LHCN-M2 (cell line): ENCODE results near the gene PROX2. TPM values are rescaled to one million over a fixed set of nuclear protein-coding genes. Genes with fewer than 3 reads are reported as not detected.

ENCODE experiments used
- DNase-seq: peaks from one replicate; pipeline ENCODE4 v3.0.0-alpha.2; 2012; ENCODE audit warnings: low read depth
- total RNA-seq: library from RNA; depleted of rRNA; stranded (reverse); fragments of >200 nt; gene quantifications from 2 replicates; pipeline ENCODE4 v1.2.3, GENCODE V29; 2014

The PROX2 gene
- total RNA-seq, 1 experiment from 2014 or later = not detected

DNA sequence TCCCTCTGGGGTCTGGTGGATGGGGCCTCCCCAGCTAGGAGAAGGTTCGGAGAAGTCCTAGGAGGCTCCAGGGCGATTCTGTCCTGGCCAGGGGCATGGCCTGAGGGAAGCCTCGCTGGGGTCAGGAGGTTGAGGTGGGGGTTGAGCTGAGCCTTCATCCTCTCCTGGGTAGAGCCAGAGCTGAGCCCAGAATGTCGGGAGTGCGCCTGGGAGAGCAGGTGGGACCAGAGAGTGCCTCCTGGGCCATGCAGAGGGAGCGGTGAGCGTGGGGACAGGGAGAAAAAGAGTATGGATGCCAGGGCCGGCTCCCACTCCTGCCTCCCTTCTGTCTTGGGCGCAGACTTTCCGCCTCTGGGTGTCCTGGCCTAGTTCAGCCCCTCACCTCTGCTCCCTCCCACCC, 34.0 kb upstream of the PROX2 start:
- DNase-seq = no peak

DNA sequence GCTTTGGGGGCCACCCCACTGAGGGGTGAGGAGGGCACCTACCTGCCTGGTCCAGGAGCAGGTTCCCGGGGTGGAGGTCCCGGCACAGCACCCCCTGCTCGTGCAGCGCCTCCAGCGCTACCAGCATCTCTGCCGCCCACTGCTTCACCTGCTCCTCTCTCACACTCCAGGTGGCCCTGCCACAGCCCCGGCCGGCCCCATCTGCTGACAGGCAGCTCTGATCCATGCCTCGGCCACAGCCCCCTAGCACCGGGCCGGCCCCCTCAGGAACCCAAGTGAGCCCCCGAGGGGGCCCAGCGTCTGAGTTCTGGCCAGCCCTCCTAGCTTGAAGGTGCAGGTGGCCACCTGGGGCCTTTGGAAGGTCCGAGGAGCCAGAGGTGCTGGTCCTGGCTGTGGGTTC, 33.6 kb upstream of the PROX2 start:
- DNase-seq = no peak

DNA sequence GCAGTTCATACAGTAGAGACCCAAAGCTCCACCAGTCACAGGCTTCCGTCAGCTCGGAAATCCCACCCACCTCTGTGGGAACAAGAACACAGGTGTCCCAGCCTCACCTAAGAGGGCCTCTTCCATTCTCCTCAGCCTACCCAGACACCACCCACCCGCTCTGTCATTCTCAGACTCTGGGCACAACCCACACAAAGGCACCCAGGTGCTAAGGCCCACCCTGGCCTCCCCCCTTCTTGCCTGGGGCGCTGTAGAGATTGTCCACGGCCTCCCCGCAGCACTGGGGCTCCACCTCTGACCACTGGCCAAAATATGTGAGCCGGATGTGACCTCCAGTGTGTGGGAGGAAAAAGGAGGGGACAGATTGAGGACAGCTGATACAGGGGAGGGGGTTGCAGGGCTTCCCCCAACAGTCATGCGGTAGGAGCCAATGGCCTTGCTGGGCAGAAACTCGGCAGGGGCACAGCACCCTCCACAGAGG, 33.0 kb upstream of the PROX2 start:
- no peak for DNase-seq

DNA sequence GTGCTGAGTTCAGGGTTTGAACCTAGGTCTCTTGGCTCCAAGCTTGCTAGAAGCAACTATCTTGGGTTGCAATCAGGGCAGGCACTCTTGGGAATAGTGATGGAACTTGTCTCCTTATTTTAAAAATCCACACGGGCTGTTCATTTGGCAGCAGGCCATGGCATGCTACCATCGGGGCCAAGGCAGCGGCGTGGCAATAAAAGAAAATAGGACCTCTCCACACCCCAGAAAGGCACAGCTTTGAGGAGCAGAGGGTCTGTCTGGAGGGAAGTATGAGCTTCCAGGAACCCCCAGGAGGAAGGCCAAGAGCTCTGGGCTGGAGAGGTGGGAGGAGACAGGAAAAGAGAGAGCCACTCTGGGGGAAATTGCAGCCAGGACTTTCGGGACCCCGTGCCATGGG, 31.8 kb upstream of the PROX2 start:
- DNase-seq = no peak

DNA sequence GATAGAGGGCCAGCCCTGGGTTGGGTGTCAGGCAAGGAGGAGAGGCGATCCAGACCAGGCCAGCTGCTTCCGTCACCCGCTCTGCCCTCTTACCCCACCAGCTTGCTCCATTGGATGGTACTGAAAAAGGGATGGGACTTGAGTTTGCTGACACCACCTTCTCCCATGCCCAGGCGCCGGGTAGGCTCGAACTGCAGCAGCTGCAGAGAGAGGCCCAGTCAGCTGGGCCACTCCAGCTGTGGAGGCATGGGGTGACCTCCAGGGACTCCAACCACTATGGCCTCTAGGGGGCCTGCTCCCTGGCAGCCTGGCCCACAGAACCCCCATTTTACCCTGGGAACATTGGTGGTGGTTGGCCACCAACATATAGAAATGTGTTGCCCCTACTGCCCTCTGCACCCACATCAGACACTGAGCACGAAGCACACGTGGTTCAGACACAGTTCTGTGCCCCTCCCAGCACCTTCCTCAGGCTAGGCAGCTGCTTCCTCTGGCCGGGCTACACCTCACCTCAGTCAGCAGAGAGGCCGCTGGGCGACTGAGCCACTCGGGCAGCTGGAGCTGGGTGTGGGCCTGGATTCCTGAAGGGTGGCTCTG, 31.1 kb upstream of the PROX2 start:
- DNase-seq = peak; percentile 51

DNA sequence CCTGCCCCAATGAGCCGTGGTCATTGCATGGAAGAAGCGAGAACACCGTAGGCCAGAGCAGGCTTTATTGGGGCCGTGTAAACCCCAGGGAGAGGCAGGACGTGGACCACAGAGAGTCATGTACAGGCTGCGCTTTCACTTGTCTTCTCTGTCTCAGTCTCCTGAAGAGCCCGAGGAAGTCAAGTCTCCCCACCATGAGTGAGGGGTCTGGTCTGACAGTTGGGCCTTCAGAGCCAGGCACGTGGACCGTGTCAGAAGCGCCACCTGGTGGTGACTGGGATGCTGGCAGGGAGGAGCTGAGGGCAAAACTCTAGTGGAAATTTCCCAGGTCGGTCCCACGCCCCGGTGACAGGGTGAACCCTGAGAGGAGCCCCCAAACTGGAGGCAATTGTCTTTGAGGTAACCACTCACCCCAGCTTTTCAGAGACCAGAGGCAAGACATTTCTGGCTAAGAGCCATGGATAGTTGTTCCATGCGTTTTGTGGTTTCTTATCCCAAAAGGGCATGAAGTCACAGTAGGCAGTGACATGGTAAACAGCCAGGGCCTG, 29.7 kb upstream of the PROX2 start:
- DNase-seq = peak; percentile 40

DNA sequence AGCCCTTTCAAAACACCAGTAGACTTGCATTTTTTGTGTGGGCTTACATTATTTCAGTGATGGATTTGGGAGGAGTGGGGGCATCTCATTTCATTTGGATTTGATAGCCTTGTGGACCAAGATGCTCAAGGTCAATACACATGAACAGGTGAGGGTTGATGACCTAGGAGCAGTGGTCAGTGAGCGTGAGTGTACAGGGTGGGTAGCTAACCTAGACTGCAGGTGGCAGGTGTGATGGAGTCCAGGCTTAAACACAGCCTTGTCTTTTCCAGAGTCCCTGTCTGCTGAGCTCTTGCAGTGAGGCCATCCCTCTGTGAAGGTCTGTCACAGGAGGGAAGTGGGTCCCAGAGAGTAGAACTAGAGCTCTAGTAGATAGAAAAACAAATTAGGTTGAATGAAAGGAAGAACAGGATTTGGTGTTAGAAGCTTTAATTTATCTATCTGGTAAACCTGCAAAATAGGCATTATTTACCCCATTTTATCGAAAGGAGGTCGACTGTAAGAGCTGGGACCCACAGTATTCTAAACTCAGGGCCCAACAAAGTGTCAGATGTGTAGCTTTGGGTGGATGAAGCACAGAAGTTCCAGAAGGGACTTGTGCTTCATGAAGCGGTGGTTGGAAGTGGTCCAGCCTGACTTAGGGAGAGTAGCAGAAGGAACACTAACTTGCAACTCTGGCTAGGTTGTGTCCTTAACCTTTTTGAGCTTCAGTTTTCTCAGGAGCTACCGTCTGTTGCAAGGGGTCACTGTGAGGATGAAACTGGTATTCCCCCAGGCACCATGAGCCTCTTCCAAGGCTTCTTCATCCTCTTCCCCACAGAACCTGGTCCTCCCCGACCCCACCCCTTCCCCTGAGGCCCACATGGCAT, 28.9 kb upstream of the PROX2 start:
- DNase-seq = no peak

DNA sequence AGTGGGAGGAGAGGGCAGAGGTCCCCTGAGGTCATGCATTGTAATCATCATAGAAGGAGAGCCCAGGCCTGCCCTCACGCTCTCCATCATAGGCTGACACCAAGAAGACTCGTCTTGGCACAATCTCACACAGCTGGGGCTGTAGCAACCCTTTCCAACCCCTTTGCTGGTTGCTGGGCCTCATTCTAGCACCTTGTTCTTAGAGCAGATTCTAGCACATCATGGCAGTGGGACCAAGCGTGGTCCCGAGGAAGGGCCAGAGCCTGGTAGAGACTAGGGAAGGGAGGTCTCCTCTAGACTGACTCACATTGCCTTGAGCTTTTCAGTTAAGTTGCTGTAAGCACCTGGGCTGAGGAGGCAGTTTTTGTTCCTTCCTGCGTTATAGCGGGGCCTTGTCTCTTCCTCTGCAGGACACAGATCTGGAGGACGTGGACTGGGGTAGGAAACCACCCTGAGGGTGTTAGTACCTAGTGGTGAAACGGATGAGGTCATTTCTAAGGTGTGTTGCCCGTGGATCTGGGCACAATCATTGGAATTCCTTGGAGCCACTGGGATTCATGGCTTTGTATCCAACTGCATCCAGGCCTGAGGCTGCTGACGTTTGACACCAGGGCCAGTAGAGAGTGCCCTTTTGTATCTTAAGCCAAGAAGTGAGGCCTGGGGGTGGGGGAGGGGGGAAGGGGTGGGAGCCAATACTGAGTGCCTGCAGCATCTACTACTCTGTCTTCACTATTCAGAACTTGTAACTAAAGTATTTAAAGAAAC, 27.2 kb upstream of the PROX2 start:
- DNase-seq = no peak

DNA sequence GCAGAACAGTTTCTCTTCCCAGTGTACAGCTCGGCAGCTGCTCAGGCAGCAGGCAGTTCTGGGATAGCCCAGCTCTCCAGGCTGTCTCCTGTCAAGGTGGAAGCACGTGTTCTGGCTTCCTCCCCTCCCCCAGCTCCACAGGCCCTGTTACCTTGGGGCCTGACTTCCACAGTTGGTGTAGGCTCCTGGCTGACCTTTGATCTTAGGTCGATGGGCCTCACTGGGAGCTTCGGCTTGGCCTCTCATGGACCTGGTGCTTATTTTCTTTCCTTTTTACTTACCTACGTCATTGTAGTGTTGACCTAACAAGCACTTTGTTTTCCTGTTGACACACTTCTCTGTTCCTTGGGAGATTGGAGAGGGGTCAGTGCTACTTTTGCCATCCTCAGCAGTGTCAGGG, 22.7 kb upstream of the PROX2 start:
- DNase-seq = no peak

DNA sequence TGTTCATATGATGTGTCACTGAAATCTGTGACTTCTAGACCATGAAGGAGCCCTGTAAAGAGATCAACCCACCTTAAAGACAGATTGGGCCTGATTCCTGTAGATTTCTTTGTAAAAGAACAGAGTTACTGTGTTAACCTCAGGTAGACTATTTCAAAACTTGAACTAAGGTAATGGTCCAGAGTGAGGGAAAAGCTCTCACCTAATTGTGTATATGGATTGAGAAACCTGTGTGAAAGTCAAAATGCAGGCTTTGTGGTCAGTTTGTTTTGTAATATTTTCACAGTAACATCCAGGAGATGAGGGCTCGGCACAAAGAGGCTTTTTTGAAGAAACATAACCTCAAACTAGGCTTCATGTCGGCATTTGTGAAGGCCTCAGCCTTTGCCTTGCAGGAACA, 22.1 kb upstream of the PROX2 start:
- DNase-seq = no peak

DNA sequence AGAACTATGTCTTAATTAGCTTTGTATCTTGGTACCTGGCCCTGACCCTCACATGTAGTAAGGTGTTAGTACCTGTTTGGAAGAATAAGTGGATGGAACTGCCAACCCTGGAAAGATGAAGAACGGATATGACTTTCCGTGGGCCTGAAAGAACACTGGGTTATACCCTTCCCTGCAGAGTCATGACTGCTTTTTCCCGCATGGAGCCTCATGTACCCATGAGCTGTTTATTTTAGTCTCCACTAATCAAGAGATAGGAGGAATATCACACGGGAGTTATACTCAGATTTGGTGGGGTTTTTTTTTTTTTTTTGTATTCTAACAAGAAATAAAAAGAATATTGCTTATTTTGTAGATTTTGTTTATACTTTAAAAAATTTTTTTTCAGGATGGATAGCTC, 21.7 kb upstream of the PROX2 start:
- no peak for DNase-seq

DNA sequence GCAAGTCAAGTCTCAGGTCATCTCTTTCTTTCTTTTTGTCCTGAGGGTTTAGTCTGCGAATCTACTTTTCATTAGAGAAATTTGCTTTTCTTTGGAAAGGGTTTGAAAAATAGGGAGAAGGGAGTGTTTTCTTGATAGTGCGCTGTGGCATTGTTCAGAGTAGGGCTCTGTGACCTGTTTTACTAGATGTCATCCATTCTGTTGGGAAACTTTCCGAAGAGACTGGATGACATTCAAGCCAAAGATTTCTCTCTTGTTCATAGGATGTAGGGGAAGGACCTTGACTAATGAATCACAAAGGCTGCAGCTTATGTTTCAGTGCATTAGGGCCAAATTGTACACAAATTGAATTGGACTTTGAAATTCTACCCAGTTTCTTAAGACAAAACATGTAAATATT, 20.5 kb upstream of the PROX2 start:
- no peak for DNase-seq

DNA sequence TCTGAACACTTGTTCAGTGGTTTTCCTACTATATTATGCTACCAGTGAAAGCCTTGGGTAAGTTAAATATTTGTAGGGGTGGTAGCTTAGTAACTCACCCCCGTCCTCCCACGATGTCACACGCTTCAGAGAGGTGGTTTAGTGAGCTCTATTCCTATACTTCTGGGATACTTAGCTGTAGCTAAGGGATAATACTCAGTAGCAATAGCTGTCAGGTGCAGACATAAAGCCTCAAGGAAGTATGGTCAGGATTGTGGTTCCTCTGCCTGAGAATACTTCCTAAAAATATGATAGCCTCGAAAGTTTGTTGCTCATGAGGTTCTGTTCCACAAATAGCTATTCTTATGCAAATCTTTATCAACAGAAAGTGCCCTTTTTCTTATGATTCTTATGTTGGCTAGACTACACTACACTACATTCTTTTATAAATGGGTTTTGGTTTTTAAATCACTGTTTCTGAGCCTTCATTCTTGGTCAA, 17.7 kb upstream of the PROX2 start:
- no peak for DNase-seq

DNA sequence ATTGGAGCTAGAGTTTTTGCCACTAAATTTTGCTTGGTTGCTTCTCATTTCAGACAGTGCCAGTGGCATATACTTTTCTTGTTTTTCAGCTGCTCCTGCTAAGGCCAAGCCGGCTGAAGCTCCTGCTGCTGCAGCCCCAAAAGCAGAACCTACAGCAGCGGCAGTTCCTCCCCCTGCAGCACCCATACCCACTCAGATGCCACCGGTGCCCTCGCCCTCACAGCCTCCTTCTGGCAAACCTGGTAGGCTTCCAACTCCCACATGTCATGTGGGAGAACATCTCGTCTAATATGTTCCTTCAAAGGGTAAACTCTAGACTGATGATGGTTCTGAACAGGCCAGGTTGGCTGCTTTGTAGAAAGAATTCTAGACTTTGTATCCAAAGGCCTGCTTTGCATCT, 16.8 kb upstream of the PROX2 start:
- no peak for DNase-seq

DNA sequence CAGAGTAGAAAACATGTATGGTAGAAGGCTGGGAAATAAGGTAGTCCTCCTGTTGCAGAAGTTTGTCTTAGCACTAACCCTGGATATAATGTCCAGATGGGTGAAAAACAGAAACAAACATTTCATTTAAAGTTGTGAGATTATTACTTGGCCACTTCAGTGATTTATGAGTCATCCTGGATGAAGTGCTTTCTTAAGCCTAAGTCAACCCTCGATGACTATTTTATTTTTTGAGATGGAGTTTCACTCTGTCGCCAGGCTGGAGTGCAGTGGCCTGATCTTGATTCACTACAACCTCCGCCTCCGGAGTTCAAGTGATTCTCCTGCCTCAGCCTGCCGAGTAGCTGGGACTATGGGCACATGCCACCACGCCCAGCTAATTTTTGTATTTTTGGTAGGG, 15.9 kb upstream of the PROX2 start:
- DNase-seq = peak; percentile 67

DNA sequence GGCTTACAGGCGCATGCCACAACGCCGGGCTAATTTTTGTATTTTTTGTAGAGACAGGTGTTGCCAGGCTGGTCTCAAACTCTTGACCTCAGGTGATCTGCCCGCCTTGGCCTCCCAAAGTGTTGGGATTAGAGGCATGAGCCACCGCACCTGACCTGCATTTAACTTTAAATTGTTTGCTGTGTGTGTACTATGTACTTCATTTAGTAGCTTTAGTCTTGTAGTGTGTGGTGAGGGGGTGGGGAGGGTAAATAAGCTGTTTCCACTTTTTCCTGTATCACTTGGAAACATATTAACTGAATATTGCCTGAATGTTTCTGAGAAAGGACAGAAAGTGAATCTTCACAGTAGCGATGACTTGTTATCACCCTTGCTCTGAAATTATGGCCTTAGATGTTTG, 14.3 kb upstream of the PROX2 start:
- no peak for DNase-seq

DNA sequence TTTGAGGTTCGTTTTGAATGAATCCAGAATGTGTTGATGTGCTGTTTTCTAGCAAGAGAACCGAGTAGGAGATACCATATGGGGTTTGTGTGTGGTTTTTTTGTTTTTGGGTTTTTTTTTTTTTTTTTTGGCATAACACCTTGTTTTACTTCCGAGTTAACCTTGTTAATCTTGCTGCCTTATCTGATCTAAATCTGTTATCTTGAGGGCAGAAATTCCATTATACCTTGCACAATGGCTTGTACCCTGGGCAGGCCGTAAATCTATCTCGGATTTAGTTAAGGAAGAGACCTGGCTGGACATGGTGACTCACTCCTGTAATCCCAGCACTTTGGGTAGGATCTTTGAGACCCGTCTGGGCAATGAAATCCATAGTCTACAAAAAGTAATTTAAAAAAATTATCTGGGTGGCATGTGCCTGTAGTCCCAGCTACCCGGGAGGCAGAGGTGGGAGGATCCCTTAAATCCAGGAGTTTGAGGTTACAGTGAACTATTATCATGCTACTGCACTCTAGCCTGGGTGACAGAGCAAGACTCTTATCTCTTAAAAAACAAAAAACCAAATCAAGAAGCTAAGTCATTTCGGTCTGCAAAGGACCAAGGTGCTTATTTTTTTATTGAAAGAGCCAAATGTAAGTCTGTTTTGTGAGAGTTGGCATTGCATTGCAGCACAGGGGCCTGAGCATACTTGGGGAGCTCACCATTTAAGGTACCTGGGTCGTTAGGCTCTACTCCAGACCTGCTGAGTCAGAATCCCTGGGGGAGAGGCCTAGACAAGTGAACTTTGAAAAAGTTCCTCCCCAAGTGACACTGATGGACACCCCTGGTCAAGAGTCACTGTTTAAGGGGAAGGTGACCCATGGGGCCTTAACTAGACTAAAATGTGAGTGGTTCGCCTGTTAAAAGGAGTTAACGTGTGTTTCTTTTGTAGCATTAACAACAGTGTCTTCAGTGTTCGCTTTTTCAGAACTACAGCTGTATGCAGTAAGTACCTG, 12.5 kb upstream of the PROX2 start:
- DNase-seq = peak; percentile 30

DNA sequence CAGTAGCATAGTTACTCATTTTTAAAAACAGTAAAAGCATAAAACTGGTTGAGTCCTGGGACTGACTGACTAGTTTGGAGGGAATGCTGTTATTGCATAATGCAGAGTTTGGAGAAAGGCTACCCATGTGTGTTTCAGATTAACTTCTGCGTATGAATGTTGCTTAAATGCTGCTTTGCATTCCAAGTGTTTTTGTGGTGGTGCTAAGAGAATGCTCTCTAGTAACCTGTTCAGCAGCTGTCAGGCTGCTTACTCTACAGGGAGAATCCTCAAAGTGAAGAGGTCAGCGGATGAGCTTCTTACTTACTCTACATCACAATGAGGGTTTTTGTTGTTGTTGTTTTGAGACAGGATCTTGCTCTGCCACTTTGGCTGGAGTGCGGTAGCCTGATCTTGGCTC, 10.1 kb upstream of the PROX2 start:
- DNase-seq = peak; percentile 96

DNA sequence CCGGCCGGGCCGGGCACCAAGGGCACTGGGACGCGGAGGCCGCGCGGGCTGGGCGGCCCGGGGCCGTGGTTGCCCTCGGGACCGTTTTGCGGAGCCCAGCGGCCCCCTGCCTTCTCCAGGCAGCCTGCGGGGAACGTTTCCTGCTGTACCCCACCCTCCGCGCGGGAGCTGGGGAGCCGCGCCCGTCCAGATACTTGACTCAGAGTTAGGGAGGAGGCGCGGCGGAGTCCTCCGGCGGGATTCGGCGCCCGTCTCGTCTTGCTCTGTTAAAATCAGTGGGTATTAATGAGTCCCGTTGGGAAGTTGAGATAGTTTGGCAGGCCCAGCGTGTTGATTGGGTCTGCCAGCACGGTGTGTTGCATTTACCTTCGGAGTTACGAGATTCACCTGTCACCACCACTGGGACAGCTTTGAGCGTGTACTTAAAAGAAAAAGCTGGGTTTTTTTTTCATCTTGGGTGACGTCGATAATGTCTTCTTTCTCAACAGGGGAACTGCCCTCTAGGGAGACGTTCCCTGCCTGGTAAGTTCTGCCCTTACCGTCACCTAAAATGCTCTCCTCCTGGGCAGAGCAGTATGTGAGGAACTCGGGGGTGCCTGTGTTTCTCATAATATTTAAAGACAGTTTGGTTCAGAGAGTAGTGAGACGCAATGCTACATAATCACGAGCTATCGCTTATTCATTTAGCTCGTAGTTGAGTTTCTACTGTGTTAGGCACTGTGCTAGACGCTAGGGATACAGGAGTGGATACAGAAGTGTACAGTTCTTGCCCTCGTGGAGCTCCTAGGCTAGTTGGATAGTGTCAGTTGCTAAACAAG, 6.4 kb upstream of the PROX2 start:
- DNase-seq = peak; percentile 42
